Retinal pigment epithelial cell (primary cell): Measurements from ENCODE around the gene ERFL.
"Not testable (repeated sequence)": the region's sequence is repeated elsewhere in the genome, so short reads cannot be mapped to it uniquely, and the experiment has no call there.

Source experiments
- DNase-seq: peaks from one replicate; pipeline ENCODE4 v3.0.0-alpha.2; 2010; ENCODE audit warnings: low read depth
- H3K4me3 ChIP-seq: 2 replicates; pipeline ENCODE4 v1.5.1; 2011; ENCODE audit warnings: mild to moderate bottlenecking, low read length, control low read depth, moderate library complexity
- TF ChIP-seq, protein P1 (sequence below): conservative IDR thresholded peaks from 2 replicates; pipeline ENCODE4 v1.5.1; 2011; ENCODE audit warnings: low read depth, low read length, control low read depth, inconsistent platforms

The ERFL gene

DNA sequence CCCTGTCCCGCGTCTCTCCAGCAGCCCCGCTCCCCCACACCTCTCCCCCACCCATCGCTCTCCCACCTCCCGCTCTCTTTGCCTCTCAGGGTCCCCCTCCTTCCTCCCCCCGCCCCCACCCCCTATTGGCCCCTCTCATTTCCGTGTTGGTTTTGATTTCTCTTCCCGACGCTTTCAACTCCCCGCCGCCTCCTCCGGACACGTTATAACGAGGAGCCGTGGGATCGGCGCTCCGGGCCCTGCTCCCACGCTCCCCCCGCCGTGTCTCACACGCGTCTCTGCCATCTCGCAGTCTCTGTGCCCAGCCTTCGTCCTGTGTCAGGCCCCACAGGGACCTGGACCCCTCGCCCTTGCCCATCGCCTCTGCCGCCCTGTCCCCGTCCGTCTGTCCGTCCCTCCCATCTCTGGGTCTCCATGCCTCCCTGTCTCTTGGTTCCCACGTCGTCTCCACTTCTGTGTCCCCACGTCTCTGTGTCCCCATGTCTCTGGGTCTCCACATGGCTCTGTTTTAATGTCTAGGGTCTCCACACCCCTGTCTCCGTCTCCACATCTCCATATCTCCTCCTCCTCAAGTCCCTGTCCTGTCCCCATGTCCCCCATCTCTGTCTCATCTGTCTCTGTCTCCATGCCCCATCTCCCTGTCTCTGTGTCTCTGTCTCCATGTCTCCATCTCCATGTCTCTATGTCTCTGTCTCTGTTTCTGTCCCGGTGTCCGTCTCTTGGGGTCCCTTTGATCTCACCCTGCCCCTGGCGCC is 13.1 kb downstream of the ERFL start:
- DNase-seq: no peak
- H3K4me3 ChIP-seq: no peak overlapping the region
- TF ChIP-seq, protein P1, sequence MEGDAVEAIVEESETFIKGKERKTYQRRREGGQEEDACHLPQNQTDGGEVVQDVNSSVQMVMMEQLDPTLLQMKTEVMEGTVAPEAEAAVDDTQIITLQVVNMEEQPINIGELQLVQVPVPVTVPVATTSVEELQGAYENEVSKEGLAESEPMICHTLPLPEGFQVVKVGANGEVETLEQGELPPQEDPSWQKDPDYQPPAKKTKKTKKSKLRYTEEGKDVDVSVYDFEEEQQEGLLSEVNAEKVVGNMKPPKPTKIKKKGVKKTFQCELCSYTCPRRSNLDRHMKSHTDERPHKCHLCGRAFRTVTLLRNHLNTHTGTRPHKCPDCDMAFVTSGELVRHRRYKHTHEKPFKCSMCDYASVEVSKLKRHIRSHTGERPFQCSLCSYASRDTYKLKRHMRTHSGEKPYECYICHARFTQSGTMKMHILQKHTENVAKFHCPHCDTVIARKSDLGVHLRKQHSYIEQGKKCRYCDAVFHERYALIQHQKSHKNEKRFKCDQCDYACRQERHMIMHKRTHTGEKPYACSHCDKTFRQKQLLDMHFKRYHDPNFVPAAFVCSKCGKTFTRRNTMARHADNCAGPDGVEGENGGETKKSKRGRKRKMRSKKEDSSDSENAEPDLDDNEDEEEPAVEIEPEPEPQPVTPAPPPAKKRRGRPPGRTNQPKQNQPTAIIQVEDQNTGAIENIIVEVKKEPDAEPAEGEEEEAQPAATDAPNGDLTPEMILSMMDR: no peak

DNA sequence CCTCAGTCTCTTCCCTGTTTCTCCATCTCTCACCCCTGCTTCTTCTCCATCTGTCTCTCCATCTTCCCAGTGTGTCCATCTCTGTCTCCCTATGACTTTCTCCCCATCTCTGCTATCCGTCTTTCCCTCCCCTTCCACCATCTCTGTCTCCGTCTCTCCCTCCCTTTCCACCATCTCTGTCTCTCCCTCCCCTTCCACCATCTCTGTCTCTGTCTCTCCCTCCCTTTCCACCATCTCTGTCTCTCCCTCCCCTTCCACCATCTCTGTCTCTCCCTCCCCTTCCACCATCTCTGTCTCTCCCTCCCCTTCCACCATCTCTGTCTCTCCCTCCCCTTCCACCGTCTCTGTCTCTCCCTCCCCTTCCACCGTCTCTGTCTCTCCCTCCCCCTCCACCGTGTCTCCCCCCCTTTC is 13.8 kb downstream of the ERFL start:
- not testable (repeated sequence) for H3K4me3 ChIP-seq, DNase-seq

DNA sequence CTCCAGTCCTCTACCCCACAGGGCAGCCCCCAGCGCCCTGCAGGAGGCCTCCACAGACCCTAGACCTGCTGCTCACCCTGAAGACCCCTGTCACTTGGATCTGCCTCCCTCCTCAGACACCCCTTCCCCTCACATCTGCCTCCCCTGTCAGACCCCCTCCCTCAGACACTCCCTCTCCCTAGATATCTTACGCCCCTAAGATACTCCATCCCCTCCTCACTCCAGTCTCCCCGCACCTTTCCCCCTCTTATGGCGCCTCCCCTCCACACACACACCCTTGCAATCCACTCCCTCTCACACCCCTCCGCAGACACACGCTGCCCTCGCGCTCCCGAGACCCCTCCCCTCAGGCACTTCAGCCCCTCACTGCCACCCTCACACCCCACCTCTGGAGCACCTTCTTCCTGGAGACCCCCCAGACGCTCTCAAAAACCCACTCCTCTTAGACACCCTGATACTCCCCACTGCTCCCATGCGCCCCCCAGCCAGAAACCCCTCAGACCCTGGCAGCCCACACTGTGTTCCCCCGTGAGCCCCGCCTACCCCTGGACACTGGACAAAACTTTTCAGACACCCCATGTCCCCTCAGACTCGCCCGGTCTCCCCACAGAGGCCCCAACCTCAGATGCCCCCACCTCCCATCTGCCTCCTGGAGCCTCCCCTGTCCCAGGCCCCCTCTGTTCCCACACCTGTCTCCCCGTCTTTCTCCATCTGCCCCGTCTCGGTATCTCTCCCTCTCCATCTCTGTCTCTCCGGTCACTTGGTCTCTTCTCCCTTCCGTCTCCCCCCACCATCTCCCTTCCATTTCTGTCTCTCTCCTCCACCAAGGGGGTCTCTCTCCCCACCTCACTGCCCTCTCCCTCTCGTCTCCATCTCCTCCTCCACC is 14.5 kb downstream of the ERFL start:
- no peak overlapping the region for H3K4me3 ChIP-seq
- DNase-seq: no peak
- TF ChIP-seq, protein P1: no peak

DNA sequence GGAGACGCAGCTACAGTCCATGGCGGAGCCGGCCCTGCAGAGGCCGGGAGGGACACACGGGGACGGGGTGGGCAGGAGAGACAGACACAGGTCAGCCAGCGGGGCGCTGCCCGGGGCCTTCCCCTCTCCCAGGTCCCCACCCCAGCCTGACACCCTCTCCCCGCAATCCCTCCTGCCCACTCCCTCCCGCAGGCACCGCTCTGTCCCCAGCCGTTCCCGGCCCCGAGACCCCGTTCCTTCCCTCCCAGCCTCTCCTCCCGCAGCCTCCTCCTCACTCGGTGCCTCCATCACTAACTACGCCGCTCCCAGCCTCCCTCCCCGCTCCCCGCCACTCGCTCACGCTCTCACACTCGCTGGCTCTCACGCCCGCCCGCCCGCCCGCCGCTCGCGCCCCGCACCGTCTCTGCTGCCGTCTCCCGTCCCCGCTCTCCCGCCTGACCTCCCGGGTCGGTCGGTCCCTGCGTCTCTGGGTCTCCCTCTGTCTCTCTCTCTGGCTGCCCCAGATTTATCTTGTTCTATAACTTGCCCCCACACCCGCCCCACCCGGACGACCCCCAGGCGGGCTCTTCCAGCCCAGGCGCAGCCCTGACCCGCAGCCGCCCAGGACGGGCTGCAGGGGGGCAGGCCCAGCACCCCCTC is 15.2 kb downstream of the ERFL start:
- H3K4me3 ChIP-seq: no peak overlapping the region
- TF ChIP-seq, protein P1: no peak
- DNase-seq: no peak

DNA sequence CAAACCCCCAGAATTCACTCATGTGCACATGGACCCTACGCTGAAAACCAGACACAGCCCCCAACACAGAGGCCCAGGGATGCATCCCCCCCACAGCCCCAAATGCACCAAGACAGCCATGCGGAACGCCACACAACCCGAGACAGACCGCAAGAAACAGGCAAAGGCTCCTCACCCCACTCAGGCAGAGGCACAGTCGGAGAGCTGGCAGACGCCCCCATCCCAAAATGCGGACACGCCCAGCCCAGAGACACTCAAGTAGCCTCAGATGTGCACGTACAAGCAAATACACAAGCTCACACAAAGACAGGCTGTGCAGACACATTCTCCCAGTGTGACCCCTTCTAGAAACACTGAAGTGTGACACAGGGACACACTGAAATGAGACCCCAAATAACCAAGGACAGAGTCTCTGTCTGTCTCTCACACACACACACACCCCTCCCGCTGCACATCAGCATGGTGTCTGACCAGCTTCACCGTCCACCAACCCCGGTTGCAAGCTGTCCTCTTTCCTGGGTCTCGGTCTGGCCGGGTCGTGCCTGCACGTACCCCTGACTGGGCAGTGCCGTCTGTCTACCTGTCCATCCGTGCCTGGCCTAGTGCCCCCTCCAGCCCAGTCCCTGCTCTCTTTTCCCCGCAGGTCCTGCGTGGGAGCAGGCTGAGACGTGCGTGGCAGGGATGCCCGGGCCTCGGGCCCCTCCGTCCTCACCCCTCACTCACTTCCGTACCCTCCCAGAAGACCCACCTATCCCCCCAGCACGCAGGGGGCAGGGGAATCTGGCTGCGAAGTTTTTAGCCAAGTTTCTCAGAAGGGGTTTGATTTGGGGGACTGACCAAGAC is 16.1 kb downstream of the ERFL start:
- TF ChIP-seq, protein P1: no peak
- no peak overlapping the region for H3K4me3 ChIP-seq
- DNase-seq: no peak

DNA sequence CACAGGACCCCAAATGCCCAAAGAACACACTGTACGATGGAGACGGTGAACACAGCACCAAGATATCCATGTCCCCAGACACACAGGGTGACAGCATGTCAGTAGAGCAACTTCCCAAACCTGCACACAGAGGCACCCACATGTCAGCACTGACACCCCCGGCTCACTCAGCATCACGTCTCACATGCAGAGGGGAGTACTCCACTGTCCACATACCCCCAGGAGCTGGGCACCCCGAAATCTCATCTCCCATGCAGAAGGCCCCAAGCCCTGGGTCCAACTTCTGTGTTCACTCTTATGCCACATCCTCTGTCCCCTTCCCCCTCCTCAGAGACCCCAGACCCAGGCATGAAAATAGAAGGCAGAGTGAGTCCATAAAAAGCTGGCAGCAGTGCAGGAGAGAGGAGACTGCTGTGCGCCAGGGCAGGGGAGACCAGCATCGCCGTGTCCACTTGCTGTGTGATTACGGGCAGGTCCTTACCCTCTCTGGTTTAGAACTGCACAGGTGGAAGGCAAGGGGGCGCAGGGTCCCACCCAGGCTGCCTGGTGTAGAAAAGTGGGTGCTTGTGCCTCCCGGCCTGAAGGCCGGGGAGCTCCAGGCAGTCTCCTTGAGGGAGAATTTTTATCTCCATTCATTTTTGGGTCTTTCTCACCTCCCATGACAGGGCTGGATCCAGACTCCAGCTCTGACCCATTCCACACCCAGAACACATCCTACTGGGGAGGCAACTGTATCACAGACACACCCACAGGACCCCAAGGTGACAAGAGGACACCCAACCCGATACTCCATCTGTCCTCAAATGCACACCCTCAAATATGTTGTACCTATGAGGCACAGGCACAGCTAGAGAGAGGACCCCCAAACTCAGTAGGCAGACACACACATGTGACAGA is 17.0 kb downstream of the ERFL start:
- TF ChIP-seq, protein P1: no peak
- H3K4me3 ChIP-seq: no peak overlapping the region
- DNase-seq: no peak
